IPS-20b (cell line): ENCODE data around the gene EVL.

ENCODE experiments used
- H3K27ac ChIP-seq: one replicate; pipeline ENCODE4 v1.5.1; 2013; ENCODE audit warnings: low read length
- H3K27me3 ChIP-seq: 2 replicates; pipeline ENCODE4 v1.6.1; 2013; ENCODE audit warnings: mild to moderate bottlenecking, low read length, inconsistent platforms; ENCODE audit not compliant: insufficient read depth
- H3K36me3 ChIP-seq: 2 replicates; pipeline ENCODE4 v1.6.1; 2013; ENCODE audit warnings: low read depth, mild to moderate bottlenecking, inconsistent platforms, low read length, moderate library complexity; ENCODE audit not compliant: insufficient read depth
- H3K4me1 ChIP-seq: 2 replicates; pipeline ENCODE4 v1.6.1; 2013; ENCODE audit warnings: mild to moderate bottlenecking, control low read depth, inconsistent platforms, low read length, moderate library complexity; ENCODE audit not compliant: insufficient read depth
- H3K4me3 ChIP-seq: 2 replicates; pipeline ENCODE4 v1.5.1; 2013; ENCODE audit warnings: mild to moderate bottlenecking, low read length, inconsistent platforms
- H3K9ac ChIP-seq: 2 replicates; pipeline ENCODE4 v1.6.1; 2013; ENCODE audit warnings: low read depth, mild to moderate bottlenecking, inconsistent platforms, low read length, moderate library complexity
- H3K9me3 ChIP-seq: 2 replicates; pipeline ENCODE4 v1.6.1; 2013; ENCODE audit warnings: mild to moderate bottlenecking, low read depth, low read length, inconsistent platforms; ENCODE audit not compliant: insufficient read depth

EVL gene

GRCh38 chr14:100078997-100079725, 13.9 kb downstream of the EVL start:
- Histone ChIP-seq H3K4me1 (peaks cover 12% of the 10 kb centered on the region), H3K36me3 (no peaks in the 10 kb centered on the region), H3K9ac (no peak overlapping the region), H3K9me3 (no peaks in the 10 kb centered on the region), H3K27ac (no peak overlapping the region), H3K4me3 (no peak overlapping the region), H3K27me3 (no peaks in the 10 kb centered on the region)

GRCh38 chr14:100079726-100080005, 14.4 kb downstream of the EVL start:
- peaks cover 12% of the 10 kb centered on the region for H3K4me1 ChIP-seq
- no peaks in the 10 kb centered on the region for H3K9me3 ChIP-seq
- no peak overlapping the region for H3K9ac ChIP-seq
- H3K36me3 ChIP-seq: peaks cover under 1% of the 10 kb centered on the region; the same call in 1 of the 2 replicates
- no peaks in the 10 kb centered on the region for H3K27me3 ChIP-seq
- H3K27ac ChIP-seq: no peak overlapping the region
- no peak overlapping the region for H3K4me3 ChIP-seq

GRCh38 chr14:100080206-100080605, 15.0 kb downstream of the EVL start:
- H3K4me1 ChIP-seq: peaks cover 12% of the 10 kb centered on the region
- no peak overlapping the region for H3K4me3 ChIP-seq
- peaks cover 6% of the 10 kb centered on the region; the same call in 1 of the 2 replicates for H3K36me3 ChIP-seq
- H3K27ac ChIP-seq: no peak overlapping the region
- no peak overlapping the region for H3K9ac ChIP-seq
- H3K9me3 ChIP-seq: no peaks in the 10 kb centered on the region
- H3K27me3 ChIP-seq: no peaks in the 10 kb centered on the region

DNA sequence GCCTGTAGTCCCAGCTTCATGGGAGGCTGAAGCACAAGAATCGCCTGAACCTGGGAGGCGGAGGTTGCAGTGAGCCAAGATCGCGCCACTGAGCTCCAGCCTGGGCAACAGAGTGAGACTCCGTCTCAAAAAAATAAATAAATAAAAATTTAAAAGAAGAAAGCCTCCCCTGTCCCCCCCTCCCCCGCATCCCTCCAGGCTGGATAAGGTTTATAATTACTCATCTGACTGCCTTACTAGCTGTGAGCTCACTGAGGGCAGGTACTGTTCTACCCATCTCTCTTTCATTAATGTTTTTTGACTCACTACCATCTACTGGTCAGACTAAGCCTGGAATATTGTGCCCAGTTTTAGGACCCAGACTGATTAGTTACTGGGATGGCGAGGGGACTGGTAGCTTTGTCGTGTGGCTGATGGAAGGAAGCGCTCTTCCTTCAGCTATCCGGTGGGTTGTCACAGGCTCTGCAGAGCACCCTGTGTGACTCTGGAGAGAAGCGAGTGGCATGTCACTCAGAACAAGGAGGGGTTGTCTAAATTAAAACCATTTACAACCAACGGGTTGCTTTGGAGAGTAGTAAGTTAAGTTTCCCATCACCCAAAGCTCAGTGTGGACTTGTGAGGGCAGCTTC, 16.9 kb downstream of the EVL start:
- H3K36me3 ChIP-seq: peaks cover 9% of the 10 kb centered on the region
- H3K9me3 ChIP-seq: no peaks in the 10 kb centered on the region
- no peak overlapping the region for H3K27ac ChIP-seq
- H3K4me1 ChIP-seq: peaks cover 12% of the 10 kb centered on the region
- H3K9ac ChIP-seq: no peak overlapping the region
- H3K27me3 ChIP-seq: no peaks in the 10 kb centered on the region
- H3K4me3 ChIP-seq: no peak overlapping the region

DNA sequence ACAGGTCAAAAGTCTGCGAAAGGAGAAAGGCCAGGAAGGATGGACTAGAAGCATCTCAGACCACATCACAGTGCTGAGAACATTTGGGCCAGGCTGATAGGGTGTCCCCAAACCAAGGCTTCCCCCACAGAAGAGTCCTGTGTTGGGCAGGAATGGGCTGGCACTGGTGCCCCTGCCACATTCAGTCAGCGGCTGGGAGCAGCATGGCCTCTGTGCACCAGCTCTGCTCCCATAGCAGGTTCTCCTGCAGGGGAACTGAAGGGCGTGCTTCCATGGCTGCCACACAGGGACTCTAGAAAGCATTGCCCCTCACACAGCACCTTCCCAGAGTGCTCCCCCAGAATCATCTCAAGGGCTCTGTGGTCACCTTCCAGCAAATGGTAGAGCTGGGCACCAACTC, 17.5 kb downstream of the EVL start:
- Histone ChIP-seq H3K9ac (no peak overlapping the region), H3K27ac (no peak overlapping the region), H3K4me1 (peaks cover 12% of the 10 kb centered on the region), H3K4me3 (no peak overlapping the region), H3K36me3 (peaks cover 9% of the 10 kb centered on the region), H3K9me3 (no peaks in the 10 kb centered on the region), H3K27me3 (no peaks in the 10 kb centered on the region)

- H3K27me3 ChIP-seq: no peaks in the 10 kb centered on the region
- peaks cover 11% of the 10 kb centered on the region for H3K4me1 ChIP-seq
- H3K4me3 ChIP-seq: no peak overlapping the region
- no peaks in the 10 kb centered on the region for H3K9me3 ChIP-seq
- no peak overlapping the region for H3K27ac ChIP-seq
- peaks cover 17% of the 10 kb centered on the region for H3K36me3 ChIP-seq
- H3K9ac ChIP-seq: no peak overlapping the region
Measured at GRCh38 chr14:100083706-100084105, 18.5 kb downstream of the EVL start.

- Histone ChIP-seq H3K9me3 (no peaks in the 10 kb centered on the region), H3K4me1 (peaks cover 3% of the 10 kb centered on the region; the same call in 1 of the 2 replicates), H3K27ac (no peak overlapping the region), H3K4me3 (no peak overlapping the region), H3K27me3 (no peaks in the 10 kb centered on the region), H3K36me3 (peaks cover 17% of the 10 kb centered on the region), H3K9ac (no peak overlapping the region)
Measured at GRCh38 chr14:100084591-100084990, 19.4 kb downstream of the EVL start.

GRCh38 chr14:100085462-100085861, 20.2 kb downstream of the EVL start:
- Histone ChIP-seq H3K9ac (no peak overlapping the region), H3K36me3 (peaks cover 17% of the 10 kb centered on the region), H3K27ac (no peak overlapping the region), H3K4me3 (no peak overlapping the region), H3K4me1 (no peaks in the 10 kb centered on the region), H3K9me3 (no peaks in the 10 kb centered on the region), H3K27me3 (no peaks in the 10 kb centered on the region)

GRCh38 chr14:100086361-100086760, 21.1 kb downstream of the EVL start:
- Histone ChIP-seq H3K9ac (no peak overlapping the region), H3K36me3 (peaks cover 17% of the 10 kb centered on the region), H3K9me3 (no peaks in the 10 kb centered on the region), H3K27ac (no peak overlapping the region), H3K4me1 (no peaks in the 10 kb centered on the region), H3K27me3 (no peaks in the 10 kb centered on the region), H3K4me3 (no peak overlapping the region)

- Histone ChIP-seq H3K4me1 (no peaks in the 10 kb centered on the region), H3K4me3 (no peak overlapping the region), H3K27ac (no peak overlapping the region), H3K36me3 (peaks cover 17% of the 10 kb centered on the region), H3K9me3 (no peaks in the 10 kb centered on the region), H3K9ac (no peak overlapping the region), H3K27me3 (no peaks in the 10 kb centered on the region)
Measured at GRCh38 chr14:100088226-100088625, 23.0 kb downstream of the EVL start.

DNA sequence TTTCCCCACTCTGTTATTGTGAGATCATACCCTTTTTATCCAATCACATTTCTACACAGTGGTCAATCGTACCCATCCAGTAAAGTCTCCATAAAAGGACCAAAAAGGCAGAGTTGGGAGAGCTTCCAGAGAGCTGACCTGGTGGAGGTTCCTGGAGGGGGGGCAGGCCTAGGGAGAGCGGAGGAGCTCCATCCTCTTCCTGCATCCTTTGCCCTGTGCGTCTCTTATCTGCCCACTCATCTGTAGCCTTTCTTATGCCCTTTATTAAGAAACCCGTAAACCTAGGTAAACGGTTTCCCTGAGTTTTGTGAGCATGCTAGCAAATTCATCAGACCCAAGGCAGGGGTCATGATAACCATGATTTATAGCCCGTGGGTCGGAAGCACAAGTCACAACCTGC, 26.2 kb downstream of the EVL start:
- no peak overlapping the region for H3K27ac ChIP-seq
- H3K9ac ChIP-seq: no peak overlapping the region
- H3K9me3 ChIP-seq: no peaks in the 10 kb centered on the region
- H3K4me1 ChIP-seq: no peaks in the 10 kb centered on the region
- no peak overlapping the region for H3K4me3 ChIP-seq
- no peaks in the 10 kb centered on the region for H3K27me3 ChIP-seq
- peaks cover 8% of the 10 kb centered on the region; the same call in 1 of the 2 replicates for H3K36me3 ChIP-seq

DNA sequence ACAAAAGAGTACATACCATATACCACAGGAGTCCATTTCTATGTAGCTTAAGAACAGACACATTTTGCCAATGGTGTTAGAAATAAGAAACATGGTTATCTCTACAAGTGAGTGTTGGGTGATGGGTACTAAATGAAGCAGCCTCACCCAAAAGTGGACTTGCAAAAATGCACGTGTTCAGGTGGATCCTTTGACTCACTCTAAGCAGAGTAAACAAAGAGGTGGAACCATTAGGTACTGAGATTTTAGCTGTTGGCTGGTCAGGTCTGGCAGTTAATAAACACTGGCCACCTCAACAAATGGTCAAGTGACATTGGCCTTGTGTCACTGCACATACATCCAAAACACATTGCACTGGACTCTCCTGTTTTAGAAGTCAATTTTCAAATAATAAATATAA, 27.6 kb downstream of the EVL start:
- H3K27ac ChIP-seq: no peak overlapping the region
- H3K27me3 ChIP-seq: no peaks in the 10 kb centered on the region
- no peak overlapping the region for H3K4me3 ChIP-seq

More for the DNA sequence above, 27.6 kb downstream of the EVL start:
- Histone ChIP-seq H3K9ac (no peak overlapping the region), H3K4me1 (no peaks in the 10 kb centered on the region), H3K36me3 (peaks cover 13% of the 10 kb centered on the region), H3K9me3 (no peaks in the 10 kb centered on the region)
